Kidney capillary endothelial cell (primary cell): Measurements from ENCODE around the gene TMEM97.
"Not testable (repeated sequence)": the region's sequence is repeated elsewhere in the genome, so short reads cannot be mapped to it uniquely, and the experiment has no call there.

ENCODE experiments used
- DNase-seq: peaks from one replicate; pipeline ENCODE4 v3.0.0-alpha.2; 2018; ENCODE audit warnings: low spot score

The TMEM97 gene

DNA sequence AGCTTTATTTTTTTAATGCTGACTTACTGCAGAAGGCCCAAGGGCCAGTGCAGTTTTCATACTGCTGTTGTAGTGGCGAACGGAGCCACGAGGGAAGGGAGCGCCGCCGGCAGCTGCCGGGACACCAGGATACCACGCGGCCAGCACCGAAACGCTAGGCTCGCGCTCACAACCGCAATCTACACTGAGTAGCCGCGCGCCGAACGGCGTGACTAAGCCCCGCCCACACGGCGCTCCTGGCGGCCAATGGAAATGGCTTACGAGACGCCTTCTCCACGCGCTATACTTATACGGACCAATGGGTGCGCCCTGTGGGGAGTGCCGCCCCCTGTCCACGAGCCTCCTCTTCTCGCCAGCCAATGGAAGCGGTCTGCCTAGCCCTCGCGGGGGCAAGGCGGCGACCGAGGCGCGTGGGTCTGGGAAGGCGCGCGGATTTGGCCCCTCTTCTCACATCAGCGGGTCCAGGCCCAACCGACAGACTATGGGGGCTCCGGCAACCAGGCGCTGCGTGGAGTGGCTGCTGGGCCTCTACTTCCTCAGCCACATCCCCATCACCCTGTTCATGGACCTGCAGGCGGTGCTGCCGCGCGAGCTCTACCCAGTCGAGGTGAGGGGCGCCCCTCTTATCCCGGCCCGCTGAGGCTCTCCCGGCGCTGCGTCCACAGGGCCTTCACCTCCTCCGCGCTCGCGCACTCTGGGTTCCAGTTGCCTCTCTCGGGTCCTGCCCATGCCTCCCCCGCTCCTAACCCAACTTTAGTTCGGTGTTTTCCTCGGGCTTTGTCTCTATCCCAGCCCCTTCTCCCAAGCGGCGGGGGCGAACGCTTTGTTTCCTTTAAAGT lies at the start of gene TMEM97:
TSS of gene TMEM97 (plus strand) at position 442 of the 839 bp plus-strand sequence. CDS start at position 482, 40 bp downstream.
- DNase-seq: peak; percentile 95

DNA sequence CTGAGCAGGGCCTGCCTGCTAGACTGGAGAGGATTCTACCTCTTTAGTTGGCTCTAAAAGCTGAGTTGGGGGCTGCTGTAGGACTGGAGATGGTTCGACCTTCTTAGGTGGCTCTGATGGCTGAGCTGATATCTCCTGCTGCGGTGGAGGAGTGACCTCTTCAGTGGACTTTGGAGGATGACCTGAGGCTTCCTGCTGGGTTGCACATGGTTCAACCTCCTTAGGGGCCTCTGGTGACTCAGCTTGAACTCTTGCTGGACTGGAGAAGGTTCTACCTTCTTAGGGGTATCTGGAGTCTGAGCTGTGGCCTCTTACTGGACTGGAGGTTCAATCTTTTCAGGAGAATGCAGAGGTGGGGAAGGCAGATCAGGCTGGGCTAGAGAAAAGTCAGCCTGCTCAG lies 48.9 kb upstream of the TMEM97 start:
- no peak for DNase-seq

DNA sequence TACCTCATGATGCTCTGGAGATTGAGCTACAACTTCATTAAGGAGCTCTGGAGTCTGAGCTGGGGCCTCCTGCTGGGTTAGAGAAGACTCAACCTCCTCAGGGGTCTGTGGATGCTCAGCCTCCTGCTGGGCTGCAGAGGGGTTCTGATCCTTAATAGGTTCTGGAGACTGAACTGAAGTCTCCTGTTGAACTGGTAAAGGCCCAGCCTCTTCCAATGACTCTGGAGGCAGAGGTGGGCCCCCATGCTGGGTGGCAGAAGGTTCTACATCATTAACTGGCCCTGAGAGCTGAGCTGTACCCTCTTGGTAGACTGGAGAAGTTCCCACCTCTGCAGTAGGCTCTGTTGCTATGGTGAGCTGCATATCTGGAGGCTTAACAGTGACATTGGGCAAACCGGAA lies 48.1 kb upstream of the TMEM97 start:
- no peak for DNase-seq

DNA sequence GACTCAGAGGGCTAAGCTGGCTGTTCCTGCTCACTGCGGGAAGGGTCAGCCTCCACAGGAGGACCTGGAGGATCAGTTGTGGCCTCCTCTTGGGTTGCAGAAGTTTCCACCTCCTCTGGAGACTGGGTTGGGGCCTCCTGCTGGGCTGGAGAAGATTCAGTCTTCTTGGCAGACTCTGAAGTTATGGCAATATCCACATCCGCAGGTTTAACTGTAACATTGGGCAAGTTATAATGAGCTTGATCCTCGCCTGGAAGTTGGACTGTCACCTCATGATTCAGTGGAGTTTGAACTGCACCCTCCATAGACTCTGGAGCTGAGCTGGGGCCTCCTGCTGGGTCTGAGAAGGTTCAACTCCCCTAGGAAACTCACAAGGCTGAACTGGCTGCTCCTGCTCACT lies 47.6 kb upstream of the TMEM97 start:
- no peak for DNase-seq

DNA sequence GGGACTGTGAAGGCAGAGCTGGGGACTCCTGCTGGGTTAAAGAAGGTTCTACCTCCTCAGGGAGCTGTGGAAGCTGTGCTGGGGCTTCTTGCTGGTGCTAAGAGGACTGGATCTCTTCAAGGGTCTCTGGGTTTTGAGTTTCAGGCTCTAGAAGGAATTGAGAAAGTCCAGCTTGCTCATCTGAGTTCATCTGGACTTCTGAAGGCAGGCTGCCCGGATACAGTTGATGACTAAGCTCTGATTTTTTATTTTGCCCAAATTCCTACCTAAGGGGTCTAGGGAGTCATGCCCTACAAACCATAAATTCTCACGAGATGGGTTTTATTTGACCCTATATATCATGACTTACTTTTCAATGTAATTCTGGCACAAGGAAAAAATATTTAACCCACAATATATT lies 46.8 kb upstream of the TMEM97 start:
- DNase-seq: no peak

DNA sequence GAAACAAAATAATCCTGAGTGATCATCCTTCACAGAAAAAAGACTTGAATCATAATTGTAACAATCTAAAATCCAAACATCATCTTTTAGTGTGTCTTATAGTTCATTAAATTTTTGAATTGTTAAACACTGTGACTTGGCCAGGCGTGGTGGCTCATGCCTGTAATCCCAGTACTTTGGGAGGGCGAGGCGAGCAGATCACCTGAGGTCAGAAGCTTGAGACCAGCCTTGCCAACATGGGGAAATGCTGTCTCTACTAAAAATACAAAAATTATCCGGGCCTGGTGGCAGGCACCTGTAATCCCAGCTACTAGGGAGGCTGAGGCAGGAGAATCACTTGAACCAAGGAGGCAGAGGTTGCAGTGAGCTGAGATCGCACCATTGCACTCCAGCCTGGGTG lies 45.7 kb upstream of the TMEM97 start:
- DNase-seq: not testable (repeated sequence)

DNA sequence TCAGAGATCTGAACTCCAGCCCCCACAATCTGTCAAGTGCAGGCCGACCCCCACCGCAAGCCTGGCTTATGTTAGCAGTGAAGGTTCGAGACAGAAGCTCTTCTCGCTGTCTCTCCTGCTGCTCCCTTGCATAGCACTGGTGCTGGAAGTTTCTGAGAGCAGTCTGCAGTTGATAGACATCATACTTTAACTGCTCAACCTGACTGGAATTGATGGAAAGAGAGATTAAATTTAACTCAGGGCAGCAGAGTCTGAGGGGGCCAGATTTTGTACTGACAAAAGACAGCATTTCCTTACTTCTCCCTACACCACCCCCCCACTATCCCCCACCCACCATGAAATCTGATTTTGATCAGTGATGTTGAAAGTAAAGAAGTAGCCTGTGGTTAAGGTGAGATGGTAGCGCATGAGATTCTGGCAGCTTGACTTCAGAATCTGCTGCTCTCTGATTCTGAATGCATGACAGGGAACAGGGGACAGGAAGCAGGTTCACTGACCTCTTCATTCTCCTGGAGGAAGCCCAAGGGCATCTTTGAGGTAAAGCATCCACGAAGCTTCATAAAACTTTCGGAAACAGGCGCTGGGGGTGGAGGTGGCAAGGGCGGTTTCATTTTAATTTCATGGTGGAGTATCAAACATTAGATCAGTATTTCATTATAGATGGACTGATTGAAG lies 44.3 kb upstream of the TMEM97 start:
- no peak for DNase-seq

DNA sequence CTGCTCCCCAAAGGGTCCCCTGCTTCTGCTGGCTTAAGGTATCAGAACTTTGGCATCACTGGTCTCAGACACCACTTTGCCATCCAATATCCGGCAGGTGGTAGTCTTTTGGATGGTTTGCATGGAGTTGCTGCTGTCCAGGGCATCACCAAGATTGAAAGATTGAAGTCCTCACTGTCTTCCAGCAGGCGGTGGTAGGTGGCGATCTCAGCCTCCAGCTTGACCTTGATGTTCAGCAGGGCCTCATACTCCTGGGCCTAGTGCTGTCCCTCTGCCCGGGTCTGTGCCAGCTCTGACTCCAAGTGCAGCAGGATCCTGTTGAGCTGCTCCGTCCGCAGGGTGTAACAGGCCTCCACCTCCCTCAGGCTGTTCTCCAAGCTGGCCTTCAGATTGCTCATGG lies 43.0 kb upstream of the TMEM97 start:
- no peak for DNase-seq

DNA sequence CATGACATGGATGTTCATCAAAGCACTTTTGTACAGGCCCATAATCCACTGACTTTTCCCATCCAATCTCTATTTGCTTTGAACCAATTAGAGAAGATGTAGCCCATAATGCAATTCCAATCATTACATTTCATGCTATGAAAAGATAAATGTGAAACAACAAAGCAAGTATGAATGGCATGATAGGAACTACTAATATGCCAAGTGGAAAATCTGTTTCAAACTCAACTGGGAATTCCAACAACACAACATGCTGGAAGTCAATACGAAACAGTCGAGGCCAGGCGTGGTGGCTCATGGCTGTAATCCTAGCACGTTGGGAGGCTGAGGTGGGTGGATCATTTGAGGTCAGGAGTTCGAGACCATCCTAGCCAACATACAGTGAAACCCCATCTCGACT lies 39.6 kb upstream of the TMEM97 start:
- no peak for DNase-seq

DNA sequence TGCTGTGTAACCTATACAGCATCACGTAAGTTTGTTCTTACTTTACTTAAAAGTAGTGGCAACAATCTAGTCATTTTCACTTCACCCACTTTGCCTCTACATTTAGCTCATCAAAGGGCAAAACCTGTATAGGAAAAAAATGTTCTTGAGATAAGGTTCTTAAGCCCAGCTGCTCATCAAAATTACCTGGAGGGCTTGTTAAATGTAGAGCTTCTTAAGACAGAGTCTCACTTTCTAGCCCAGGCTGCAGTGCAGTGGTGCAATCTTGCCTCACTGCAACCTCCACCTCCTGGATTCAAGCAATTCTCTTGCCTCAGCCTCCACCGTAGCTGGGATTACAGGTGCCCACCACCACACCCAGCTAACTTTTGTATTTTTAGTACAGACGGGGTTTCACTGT lies 38.2 kb upstream of the TMEM97 start:
- DNase-seq: no peak

DNA sequence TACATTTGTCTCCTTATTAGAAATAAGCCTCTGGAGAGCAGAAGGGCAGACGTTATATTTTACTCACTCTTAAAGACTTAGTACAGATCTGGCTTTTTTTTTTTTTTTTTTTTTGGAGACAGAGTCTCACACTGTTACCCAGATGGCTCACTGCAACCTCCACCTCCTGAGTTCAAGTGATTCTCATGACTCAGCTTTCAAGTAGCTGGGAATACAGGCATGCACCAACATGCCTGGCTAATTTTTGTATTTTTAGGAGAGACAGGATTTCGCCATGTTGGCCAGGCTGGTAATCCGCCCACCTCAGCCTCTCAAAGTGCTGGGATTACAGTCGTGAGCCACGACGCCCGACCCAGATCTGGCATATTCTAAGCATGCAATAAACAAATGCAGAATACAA lies 36.4 kb upstream of the TMEM97 start:
- DNase-seq: no peak

DNA sequence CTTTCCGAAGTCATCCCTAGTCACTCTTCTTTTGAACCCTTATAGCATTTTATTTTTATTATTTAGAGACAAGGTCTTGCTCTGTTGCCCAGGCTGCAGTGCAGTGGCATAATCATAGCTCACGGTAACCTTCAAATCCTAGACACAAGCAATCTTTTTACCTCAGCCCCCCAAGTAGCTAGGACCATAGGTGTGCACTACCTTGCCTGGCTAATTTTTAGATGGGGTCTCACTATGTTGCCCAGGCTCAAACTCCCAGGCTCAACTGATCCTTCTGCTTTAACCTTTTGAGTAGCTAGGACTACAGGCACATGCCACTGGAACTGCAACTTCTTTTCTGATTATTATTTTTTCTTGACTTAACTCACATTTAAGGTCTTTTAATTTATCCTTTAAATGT lies 33.0 kb upstream of the TMEM97 start:
- DNase-seq: no peak

DNA sequence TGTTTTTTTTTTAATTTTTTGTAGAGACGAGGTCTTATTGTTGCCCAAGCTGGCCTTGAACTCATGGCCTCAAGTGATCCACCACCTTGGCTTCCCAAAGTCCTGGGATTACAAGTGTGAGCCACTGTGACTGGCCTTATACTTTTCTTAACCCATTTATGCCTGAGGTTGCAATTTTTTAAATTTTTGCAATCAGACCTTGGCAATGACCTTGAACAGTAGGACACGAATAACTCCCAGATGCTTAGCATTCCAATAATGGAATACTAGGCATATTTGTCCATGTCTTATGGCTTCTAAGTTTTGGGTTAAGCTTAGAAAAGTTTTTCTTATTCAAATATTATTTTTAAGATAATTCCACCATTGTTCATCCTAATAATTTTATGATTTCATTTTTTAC lies 28.3 kb upstream of the TMEM97 start:
- DNase-seq: no peak

DNA sequence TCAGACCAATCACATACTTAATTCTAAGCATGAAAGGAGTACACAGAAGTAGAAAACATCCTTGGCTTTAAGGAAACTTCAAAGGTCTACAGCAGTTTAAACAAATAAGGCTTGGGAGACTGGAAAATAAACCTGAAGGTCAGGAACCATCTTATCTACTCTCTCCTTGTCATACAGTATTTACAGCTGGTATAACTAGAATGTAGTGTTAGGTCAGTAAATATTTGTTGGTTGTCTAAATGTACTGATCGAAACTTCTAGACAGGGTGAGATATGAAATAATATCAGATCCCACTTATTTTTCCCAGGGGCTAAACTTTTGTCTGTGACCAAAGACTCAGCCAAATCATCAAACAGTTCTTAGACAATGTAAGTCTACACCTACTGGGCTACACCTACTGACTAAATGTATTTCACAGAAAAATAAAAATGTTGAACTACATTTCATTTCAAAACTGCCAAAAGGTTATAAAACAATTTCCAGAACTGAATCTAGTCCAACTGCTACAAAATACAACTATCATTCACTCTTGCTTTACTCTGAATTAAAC lies 27.1 kb upstream of the TMEM97 start:
- no peak for DNase-seq

DNA sequence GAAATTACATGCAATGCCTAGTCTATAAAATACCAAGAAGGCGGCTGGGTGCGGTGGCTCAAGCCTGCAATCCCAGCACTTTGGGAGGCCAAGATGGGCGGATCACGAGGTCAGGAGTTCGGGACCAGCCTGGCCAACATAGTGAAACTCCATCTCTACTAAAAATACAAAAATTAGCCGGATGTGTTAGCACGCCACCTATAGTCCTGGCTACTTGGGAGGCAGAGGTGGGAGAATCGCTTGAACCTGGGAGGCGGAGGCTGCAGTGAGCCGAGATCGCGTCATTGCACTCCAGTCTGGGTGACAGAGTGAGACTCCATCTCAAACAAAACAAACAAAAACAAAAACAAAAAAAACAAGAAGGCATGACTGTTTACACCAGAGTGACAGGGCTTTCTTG lies 26.1 kb upstream of the TMEM97 start:
- DNase-seq: not testable (repeated sequence)

DNA sequence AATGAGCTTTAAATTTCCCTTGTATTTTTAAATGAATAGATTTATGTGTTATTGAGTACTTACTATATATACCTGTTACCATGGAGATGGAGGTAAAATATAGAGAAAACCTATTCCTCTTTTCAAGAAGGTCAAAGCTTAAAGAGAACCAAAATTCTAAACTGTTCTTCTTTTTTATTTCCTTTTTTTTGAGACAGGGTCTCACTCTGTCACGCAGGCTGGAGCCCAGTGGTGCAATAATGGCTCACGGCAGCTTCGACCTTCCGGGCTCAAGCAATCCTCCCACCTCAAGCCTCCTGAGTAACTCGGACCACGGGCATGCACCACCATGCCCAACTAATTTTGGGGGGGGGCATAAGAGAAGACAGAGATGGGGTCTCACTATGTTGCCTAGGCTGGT lies 25.0 kb upstream of the TMEM97 start:
- DNase-seq: no peak

DNA sequence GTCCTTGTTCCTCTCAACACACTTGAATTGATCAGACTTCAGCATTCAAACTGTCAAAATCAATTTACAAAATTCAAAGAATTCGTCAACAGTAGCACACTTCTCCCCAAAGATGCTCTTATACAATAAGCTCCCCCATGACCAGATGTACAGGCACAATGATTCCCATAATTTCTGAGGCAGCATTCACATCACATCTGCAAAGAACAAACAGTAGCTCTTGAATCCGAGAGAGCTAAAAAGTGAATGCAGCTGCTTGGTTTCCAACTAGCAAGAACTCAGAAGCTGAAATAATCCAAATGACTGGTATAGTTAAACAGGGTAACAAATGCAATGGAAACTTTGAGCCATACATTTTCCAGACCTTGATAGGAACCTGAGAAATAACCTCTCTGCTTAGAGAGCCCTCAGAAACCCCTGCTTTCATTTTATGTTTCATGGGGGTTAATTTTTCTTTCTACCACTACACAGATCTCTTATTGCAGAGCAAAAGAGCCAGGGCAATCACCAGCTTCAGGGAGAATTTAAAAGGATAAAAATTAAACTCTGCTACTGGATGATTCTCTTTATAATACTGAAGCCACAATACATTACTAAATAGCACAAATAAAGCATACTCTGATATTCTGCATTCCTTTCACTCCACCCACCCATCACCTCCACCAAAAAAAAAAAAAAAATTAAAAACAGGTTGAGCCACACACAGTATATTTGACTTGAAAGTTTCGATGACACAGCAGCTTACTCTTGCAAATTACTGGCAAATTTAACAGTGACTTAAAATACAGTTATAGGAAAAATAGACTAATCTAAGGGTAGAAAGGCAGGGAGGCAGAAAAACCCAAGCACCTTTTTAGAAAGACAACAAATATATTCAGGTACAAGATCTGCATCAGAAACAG lies 23.1 kb upstream of the TMEM97 start:
- DNase-seq: no peak

DNA sequence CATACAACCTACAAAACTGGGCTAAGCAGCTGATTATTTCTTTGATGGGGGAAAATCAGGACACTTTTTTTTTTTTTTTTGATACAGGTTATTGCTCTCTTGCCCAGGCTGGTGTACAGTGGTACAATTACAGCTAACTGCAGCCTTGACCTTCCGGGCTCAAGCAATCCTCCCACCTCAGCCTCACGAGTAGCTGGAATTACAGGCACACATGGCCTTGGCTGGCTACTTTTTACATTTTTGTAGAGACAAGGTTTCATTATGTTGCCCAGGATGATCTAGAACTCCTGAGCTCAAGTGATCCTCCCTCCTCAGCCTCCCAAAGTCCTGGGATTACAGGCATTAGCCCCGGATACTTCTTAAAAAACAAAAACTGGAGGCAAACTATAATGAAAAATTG lies 20.6 kb upstream of the TMEM97 start:
- no peak for DNase-seq

DNA sequence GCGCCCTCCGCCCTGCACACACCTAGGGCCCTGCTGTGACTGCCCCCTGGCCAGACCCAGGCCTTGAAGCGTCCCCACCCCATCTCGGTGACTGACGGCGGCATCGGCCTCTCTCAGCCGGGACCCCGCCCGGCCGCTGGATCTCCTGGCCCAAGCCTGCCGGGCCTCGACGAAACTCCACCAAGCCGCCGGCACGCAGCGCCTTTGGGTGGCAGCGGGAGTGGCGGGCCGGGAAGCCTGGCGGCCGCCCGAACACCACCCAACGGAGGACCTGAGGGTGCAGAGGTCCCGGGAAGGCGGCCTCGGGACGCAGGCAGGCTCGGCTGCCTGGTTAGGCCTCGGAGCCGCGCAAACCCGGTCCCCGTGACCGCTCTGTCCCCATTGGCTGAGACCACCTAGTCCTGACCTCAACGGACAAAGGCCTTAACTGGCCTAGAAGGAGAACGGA lies 12.0 kb upstream of the TMEM97 start:
- DNase-seq: no peak

DNA sequence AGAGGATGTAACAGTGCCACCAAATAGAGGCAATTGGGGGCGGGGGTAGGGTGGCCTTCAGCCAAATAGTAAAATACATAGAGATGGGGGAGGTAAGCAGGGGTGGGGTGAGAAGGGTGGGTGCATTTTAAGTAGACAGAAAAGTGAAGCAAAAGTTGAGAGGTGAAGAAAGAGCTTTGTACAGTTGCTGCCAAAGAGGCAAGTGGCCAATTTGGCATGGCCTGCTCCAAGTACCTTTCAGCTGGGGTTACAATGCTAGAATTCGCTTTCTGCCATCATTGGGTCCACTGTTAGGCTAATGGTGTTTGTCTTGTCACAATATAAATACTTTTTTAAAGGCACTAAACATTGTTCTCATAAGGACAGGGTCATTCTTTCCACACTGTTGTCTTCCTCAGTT lies 5.2 kb upstream of the TMEM97 start:
- no peak for DNase-seq

DNA sequence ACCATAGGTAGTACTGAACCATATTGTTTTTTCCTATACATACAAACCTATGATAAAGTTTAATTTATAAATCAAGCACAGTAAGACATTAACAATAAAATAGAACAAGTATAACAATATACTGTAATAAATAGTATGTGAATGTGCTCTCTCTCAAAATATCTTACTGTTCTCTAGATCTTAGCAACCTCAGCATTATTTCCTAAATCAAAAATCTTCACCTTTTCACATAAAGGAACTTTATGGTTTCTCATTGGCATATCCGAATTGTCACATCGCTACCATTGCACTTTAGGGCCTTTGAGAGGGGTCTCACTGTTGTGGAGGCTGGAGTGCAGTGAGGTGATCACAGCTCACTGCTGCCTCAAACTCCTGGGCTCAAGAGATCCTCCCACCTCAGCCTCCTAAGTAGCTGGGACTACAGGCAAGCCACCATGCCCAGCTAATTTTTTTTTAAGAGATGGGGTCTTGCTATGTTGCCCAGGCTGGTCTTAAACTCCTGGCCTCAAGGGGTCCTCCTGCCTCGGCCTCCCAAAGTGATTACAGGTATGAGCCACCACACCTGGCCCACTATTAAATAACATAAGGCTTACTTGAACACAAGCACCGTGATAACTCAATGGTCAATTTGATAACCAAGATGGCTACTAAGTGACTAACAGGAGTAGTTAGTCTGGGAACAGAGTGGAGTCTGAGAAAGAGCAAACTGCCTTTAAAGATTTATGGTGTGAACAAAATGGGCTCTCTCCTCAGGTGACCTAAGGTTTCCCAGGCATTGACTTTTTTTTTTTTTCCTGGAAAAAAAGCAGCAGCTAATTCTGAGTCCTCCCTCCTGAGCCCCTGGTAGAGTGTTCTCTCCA lies 2.9 kb upstream of the TMEM97 start:
- no peak for DNase-seq
